Skin epidermis (tissue), 12 donors: ENCODE data around the gene BACH2.
A peak's percentile ranks its signal among the peaks of the same experiment; 100 is the strongest.

Experiments used
- H3K27ac ChIP-seq, 21 experiments: fragments of 200-600 bp; sonication (generic) in 11 of 21; one replicate each; pipeline ENCODE4 v1.5.0; 2020; ENCODE audit warnings: mild to moderate bottlenecking in 3 of 21, inconsistent platforms in 2 of 21, moderate library complexity in 2 of 21
- H3K4me3 ChIP-seq, 7 experiments: fragments of 200-600 bp; sonication (generic) in 2 of 7; one replicate each; pipeline ENCODE4 v1.5.0; 2020; ENCODE audit warnings: inconsistent platforms in 2 of 7, mild to moderate bottlenecking in 2 of 7, moderate library complexity in 1 of 7

The BACH2 gene

DNA sequence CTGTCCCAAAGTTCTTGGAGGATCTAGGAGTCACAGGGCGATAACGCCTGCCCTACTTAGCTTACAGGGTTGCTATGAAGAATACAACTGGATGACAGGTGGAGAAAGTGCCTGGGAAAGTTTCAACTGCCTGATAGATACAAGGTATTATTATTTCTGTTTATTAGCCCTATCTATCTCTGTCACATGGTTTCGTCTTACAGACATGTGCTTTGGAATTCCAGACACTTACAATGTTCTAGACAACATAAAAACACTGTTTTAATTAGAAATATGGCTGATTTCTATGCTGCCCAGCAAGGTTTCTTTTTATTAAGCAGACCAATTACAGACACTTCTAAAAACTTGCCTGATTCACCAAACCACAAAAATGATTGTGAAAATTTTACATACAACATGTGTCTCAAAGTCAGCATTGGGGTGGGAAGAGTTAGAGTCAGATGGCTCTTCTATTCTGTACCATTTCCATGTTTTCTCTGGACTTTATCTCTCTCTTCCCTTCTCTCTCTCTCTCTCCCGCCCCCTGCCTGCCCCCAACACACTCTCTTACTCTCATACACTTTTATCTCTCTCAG is 352.4 kb downstream of the BACH2 start:
- peak overlapping the region in 2 of 21 experiments; percentile 9 to 57 for H3K27ac ChIP-seq
- no peak overlapping the region for H3K4me3 ChIP-seq

- Histone ChIP-seq H3K27ac (no peak overlapping the region), H3K4me3 (no peak overlapping the region)
These were observed 354.0 kb downstream of the BACH2 start for GRCh38 chr6:89942601-89943000.

GRCh38 chr6:89941763-89942497 is 354.7 kb downstream of the BACH2 start:
- peak overlapping the region in 2 of 21 experiments; percentile 10 to 31 for H3K27ac ChIP-seq
- no peak overlapping the region for H3K4me3 ChIP-seq

DNA sequence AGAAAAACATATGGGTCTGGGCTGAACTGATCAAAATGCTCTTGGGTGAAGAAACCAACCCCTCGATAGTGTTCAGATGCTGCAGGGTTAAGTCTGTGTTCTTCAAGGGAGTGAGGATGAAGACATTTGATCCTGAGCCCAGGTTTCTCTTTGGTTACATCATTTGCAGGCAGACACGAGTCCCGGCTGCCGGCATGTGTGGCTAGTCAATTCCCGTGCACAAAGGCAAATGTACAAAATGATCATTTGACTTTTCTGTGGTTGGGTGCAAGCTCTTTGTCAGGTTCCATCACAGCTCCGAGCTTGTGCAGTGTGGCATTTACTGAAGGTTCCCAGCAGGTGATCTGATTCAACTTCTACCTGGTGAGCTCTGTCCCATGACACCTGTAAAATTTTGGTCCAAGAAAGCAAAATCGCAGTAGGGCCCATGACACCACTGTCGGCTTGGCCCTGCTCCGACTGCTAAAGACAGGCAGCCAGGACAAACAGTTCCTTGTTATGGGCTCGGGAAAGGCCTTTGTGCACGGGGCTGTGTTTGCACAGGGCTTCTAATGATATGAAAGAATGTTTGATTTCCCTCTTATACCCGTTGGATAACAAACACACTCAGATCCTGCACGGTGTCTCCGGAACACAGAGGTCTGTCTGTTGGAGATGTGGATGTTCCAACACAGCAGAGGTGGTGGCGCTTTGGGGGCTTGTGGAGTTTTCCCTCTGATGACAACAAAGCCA is 355.4 kb downstream of the BACH2 start:
- H3K27ac ChIP-seq, result peak overlapping the region in 2 of 21 experiments; percentile 10 to 31
- H3K4me3 ChIP-seq, result no peak overlapping the region

DNA sequence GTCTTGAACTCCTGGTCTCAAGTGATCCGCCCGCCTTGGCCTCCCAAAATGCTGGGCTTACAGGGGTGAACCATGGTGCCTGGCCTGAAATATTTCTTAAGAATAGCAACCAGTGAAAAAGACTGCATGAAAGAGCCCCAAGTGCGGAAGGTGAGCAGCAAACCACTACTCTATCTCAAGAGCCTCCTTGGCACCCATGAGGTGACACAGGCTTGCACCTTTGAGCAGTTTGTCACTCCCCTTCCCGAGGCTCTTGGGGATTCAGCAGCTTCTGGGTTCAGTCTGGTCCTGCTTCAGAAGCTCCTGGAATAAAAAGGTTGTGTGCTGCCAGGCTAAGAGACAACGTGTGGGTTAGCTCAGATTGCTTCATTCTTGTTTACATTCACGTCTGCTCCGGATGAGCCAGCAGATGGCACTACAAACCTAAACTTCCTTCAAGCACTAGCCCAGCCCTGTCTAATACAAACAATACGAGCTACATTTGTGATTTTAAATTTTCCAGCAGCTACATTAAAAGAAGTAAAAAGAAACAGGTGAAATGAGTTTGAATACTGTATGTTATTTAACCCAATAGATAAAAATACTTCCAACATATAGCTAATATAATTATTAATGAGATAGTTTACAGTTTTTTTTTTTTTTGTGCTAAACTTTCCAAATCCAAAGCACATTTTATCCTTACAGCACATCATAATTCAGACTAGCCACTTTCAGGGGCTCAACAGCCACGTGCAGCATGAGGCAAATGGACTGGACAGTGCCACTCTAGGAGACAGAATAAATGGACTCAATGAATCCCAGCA is 356.2 kb downstream of the BACH2 start:
- H3K4me3 ChIP-seq, result no peak overlapping the region

GRCh38 chr6:89939144-89939543 is 357.5 kb downstream of the BACH2 start:
- H3K27ac ChIP-seq, result no peak overlapping the region
- H3K4me3 ChIP-seq, result no peak overlapping the region

More for the DNA sequence above, 356.2 kb downstream of the BACH2 start:
- peak overlapping the region in 1 of 21 experiments; percentile 48 for H3K27ac ChIP-seq

GRCh38 chr6:89938014-89938413 is 358.6 kb downstream of the BACH2 start:
- H3K27ac ChIP-seq, result no peak overlapping the region
- H3K4me3 ChIP-seq, result no peak overlapping the region

GRCh38 chr6:89936177-89936576 is 360.5 kb downstream of the BACH2 start:
- no peak overlapping the region for H3K4me3 ChIP-seq

GRCh38 chr6:89934685-89935366 is 361.8 kb downstream of the BACH2 start:
- H3K27ac ChIP-seq, result no peak overlapping the region
- H3K4me3 ChIP-seq, result no peak overlapping the region

More at GRCh38 chr6:89936177-89936576, 360.5 kb downstream of the BACH2 start:
- H3K27ac ChIP-seq, result no peak overlapping the region

DNA sequence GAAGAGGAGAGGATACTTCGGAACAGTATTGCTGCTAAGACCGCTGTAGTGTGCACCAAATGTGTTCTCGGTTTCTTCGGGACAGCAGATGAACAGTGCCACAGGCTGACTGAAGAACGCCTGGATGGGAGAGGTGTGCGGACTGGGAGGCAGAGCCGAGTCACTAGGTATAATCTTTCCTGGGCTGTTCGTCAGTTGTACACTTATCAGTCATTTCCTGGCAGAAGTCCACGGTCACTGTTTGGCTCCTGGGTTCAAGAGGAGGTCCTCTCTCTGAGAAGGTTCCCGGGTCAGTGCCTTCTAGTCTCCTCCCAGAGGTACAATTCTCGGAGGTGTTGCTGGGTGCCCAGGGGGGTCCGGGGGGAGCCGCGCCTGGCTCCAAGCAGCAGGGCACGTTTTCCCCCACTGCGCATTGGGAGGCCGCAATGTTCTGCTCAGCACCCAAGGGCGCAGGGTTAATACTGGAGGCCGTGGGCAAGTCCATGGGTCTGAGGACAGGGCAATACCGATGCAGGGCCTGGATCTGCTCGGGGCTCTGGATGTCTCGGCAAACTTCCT is 364.3 kb downstream of the BACH2 start:
- Histone ChIP-seq H3K27ac (no peak overlapping the region), H3K4me3 (no peak overlapping the region)

- Histone ChIP-seq H3K4me3 (no peak overlapping the region), H3K27ac (no peak overlapping the region)
These were observed 365.9 kb downstream of the BACH2 start for GRCh38 chr6:89930789-89931188.

DNA sequence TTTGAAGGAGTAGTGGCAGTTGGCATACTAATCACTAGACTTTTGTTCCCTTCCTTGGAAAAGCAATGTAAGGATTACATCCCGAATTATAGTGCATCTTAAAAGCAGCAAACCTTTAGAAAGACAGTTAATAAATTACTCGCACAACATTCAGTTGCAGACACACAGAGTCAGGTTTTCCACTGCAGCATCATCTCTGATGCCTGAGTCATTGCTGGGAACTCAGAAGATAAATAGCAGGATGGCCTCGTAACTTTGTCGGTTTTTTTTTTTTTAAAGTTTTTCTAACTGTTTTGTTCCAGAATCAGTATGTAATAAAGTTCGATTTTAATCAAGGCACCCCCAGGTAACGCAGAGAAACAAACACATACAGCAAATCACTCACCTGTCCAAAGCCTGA is 368.0 kb downstream of the BACH2 start:
- no peak overlapping the region for H3K4me3 ChIP-seq
- peak overlapping the region in 1 of 21 experiments; percentile 27 for H3K27ac ChIP-seq

- H3K4me3 ChIP-seq, result no peak overlapping the region
- H3K27ac ChIP-seq, result peak overlapping the region in 2 of 21 experiments; percentile 27 to 28
These were observed 368.7 kb downstream of the BACH2 start for GRCh38 chr6:89927791-89928550.

GRCh38 chr6:89927264-89927663 is 369.4 kb downstream of the BACH2 start:
- no peak overlapping the region for H3K4me3 ChIP-seq
- no peak overlapping the region for H3K27ac ChIP-seq

DNA sequence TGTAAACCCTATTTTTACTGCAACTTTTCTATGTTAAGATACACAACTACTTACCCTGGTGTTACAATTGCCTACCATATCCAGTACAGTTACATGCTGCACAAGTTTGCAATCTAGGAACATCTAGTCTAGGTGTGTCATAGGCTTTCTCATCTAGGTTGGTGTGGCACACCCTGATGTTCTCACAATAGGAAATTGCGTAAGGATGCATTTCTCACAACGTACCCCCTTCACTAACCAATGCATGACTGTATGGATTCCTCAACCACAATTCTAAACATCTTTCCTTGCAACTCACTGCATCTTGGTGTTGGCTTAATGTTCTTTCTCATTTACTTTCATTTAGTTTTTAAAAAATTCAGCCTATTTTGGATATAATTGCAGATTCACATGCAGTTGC is 370.8 kb downstream of the BACH2 start:
- Histone ChIP-seq H3K27ac (no peak overlapping the region), H3K4me3 (no peak overlapping the region)

- H3K27ac ChIP-seq, result no peak overlapping the region
- no peak overlapping the region for H3K4me3 ChIP-seq
These were observed 372.4 kb downstream of the BACH2 start for GRCh38 chr6:89924231-89924630.

DNA sequence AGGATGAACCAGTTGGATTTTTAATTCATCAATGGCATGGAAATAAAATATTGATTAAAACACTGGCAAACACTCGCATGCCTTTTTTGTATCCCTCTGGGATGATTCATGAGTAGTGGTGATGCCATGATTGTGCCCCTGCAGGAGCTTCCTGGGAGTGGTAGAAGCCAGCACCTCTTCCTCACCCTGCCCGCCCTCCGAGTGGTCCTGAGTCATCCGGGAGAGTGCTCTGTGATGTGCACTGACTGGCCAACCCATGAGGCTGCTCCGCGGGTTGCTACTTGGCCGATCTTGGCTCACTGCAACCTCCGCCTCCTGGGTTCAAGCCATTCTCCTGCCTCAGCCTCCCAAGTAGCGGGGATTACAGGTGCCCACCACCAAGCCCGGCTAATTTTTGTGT is 375.0 kb downstream of the BACH2 start:
- Histone ChIP-seq H3K4me3 (no peak overlapping the region), H3K27ac (no peak overlapping the region)

GRCh38 chr6:89921197-89921596 is 375.4 kb downstream of the BACH2 start:
- H3K4me3 ChIP-seq, result no peak overlapping the region
- no peak overlapping the region for H3K27ac ChIP-seq
